ENCODE measurements around the gene AKT1S1. TPM values are rescaled to one million over a fixed set of nuclear protein-coding genes. Genes with fewer than 3 reads are reported as not detected.

The AKT1S1 gene
- total RNA-seq, 2 experiments from 2014 or later = 15.1 to 15.8 TPM

DNA sequence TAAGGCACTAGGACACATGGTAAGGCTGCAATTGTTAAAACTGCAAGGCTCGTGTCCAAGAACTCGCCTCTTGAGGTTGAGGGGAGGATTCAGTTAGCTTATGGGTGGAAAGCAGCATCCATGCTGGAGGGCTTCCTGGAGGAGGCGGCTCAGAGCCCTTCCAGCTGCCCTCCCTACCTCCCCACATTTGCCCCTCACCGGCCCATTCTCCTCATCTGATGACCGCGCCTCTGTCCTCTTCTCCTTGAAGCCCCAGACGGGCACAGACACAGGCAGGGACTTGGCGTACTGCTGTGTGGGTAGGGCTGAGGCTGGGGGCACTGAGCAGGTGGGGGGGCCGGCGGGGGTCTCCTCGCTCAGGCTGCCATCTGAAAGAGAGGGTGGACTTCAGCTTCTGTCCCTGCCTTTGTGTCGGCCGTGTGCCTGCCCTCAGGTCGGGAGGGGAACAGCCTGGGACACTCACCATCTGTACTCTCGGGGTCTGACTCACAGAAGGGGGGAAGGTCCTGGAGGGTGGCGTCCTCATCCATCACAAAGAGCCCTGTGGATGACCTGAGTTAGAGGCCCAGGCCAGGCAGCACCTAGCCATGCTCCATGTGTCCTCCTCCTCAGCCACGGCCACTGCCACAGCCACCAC lies 5.7 kb downstream of the AKT1S1 start:
- TF ChIP-seq, protein P1, sequence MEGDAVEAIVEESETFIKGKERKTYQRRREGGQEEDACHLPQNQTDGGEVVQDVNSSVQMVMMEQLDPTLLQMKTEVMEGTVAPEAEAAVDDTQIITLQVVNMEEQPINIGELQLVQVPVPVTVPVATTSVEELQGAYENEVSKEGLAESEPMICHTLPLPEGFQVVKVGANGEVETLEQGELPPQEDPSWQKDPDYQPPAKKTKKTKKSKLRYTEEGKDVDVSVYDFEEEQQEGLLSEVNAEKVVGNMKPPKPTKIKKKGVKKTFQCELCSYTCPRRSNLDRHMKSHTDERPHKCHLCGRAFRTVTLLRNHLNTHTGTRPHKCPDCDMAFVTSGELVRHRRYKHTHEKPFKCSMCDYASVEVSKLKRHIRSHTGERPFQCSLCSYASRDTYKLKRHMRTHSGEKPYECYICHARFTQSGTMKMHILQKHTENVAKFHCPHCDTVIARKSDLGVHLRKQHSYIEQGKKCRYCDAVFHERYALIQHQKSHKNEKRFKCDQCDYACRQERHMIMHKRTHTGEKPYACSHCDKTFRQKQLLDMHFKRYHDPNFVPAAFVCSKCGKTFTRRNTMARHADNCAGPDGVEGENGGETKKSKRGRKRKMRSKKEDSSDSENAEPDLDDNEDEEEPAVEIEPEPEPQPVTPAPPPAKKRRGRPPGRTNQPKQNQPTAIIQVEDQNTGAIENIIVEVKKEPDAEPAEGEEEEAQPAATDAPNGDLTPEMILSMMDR (IDR thresholded peaks at IDR 0.05) = no peak
- CTCF ChIA-PET = no interaction called here
- ATAC-seq (ENCODE audit: poor library complexity) (no peak), DNase-seq (no peak)
- no peaks in the 10 kb centered on the region for H3K27me3 ChIP-seq (ENCODE audit: control insufficient read depth in 1 of 2, insufficient read depth in 2 of 2, low read length in 2 of 2)
- peaks cover 4% of the 10 kb centered on the region for H3K36me3 ChIP-seq (ENCODE audit: insufficient read depth, low read length)
- Mint-ChIP-seq H3K36me3 (ENCODE audit: low read depth) (peaks cover 7% of the 10 kb centered on the region), H3K27ac (peak overlapping the region; percentile 40), H3K27me3 (no peaks in the 10 kb centered on the region), H3K4me1 (ENCODE audit: low read depth) (peaks cover 31% of the 10 kb centered on the region), H3K9me3 (no peaks in the 10 kb centered on the region), H3K4me3 (peak overlapping the region; percentile 78)
- no peak overlapping the region for H3K4me3 ChIP-seq (ENCODE audit: low read length)
- H3K27ac ChIP-seq (ENCODE audit: low read depth in 1 of 2, low read length in 2 of 2) = no peak overlapping the region
- intact Hi-C loops (cut with DNase I, micrococcal nuclease) = loop anchor here in 1 of 2 experiments (10.0 kb wide), 1 partner anchor 1237 kb away; the partner anchor contains the start of gene DBP
- peaks cover 60% of the 10 kb centered on the region for H3K4me1 ChIP-seq (ENCODE audit: insufficient read depth, low read length)
- H3K9me3 ChIP-seq (ENCODE audit: control insufficient read depth in 1 of 2, insufficient read depth in 1 of 2, low read length in 2 of 2) = peaks cover 0 to 7% of the 10 kb centered on the region in 2 experiments
- POLR2A ChIA-PET = no interaction called here

DNA sequence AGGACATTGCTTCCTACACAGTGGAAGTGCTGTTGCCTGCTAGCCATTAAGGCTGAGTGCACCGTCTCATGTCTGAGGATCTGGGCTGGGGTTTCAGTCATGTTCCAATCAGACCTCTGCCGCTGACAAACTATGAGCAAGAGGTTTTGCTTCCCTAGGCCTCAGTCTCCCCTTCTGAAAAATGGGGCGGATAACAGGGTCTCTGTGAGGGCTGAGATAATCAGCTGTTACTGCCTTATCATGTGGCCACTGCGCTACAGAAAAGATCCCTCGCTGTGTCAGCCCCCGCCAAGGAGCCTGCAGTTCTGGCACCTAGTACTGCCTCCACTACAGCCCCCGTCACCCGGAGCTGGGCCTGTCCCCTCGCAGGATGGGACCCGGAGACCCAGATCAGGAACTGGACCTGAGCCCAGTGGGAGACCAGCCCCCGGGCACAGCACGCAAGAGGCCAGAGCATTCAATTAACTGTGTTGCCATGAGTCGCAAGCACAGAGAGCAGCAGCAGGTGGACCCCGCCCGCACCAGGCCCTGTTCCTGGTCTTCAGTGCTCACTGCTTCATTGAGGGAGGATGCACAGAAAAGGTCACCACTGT lies 6.8 kb downstream of the AKT1S1 start:
- Mint-ChIP-seq H3K36me3 (ENCODE audit: low read depth) (peaks cover 17% of the 10 kb centered on the region), H3K27me3 (no peaks in the 10 kb centered on the region), H3K27ac (no peak overlapping the region), H3K4me3 (peak overlapping the region; percentile 78), H3K4me1 (ENCODE audit: low read depth) (peaks cover 36% of the 10 kb centered on the region), H3K9me3 (no peaks in the 10 kb centered on the region)
- H3K4me1 ChIP-seq (ENCODE audit: insufficient read depth, low read length) = peaks cover 64% of the 10 kb centered on the region
- TF ChIP-seq, protein P1 (IDR thresholded peaks at IDR 0.05) = no peak
- peaks cover 0 to 7% of the 10 kb centered on the region in 2 experiments for H3K9me3 ChIP-seq (ENCODE audit: control insufficient read depth in 1 of 2, insufficient read depth in 1 of 2, low read length in 2 of 2)
- DNase-seq = no peak
- peak overlapping the region; percentile 68 to 76 for H3K27ac ChIP-seq (ENCODE audit: low read depth in 1 of 2, low read length in 2 of 2)
- ATAC-seq (ENCODE audit: poor library complexity) = no peak
- POLR2A ChIA-PET = interaction anchor here (0.9 to 4.4 kb wide), 3 partner anchors 15 to 57 kb away, joined by 3 to 75 read pairs (median 14); partner anchors contain the start of genes FUZ and PTOV1
- intact Hi-C loops (cut with DNase I, micrococcal nuclease) = loop anchor here in 1 of 2 experiments (10.0 kb wide), 1 partner anchor 1236 kb away; the partner anchor contains the start of gene DBP
- CTCF ChIA-PET = no interaction called here
- H3K4me3 ChIP-seq (ENCODE audit: low read length) = peak overlapping the region; percentile 61
- H3K36me3 ChIP-seq (ENCODE audit: insufficient read depth, low read length) = peaks cover 4% of the 10 kb centered on the region
- H3K27me3 ChIP-seq (ENCODE audit: control insufficient read depth in 1 of 2, insufficient read depth in 2 of 2, low read length in 2 of 2) = no peaks in the 10 kb centered on the region

DNA sequence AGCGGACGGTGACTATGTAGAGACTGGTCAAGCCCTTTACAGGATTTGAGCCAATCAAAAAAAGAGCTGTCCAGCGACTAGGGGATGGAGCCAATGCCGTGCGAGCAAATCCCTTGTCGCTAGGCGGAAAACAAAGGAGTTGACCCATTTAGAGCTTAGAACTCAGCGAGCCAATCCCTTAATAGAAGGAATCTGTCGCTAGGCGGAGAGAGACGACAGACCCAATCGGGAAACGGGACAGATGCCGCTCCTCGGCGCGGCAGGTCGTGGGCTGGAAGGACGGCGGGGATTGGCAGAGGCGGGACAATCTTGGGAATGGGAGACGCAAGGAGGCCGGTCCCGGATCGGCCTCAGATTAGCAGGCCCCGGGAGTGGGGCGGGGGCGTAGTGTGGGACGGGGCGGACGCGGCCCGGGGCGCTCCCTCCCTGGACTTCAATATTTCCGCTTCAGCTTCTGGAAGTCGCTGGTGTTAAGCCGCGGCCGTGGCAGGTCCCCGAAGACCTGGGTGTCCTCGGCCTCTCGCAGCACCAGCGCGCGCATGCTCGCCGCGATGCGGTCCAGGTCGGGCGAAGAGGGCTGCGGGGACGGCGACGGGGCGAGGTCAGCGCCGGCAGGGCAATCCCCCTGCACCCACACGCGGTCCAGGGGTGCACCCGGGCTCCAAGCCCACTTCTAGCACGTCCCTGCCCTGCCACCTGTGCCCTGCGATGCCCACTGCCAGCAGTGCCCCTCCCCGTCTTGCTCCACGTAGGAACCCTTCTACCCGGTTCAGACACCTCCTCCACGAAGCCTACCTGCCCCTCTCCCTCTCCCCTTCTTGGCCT lies 7.5 kb downstream of the AKT1S1 start:
- ATAC-seq (ENCODE audit: poor library complexity) (peak; percentile 77), DNase-seq (peak; percentile 78 to 98 (median 86))
- peak overlapping the region; percentile 61 for H3K4me3 ChIP-seq (ENCODE audit: low read length)
- H3K27me3 Mint-ChIP-seq = no peaks in the 10 kb centered on the region
- H3K27ac ChIP-seq (ENCODE audit: low read depth in 1 of 2, low read length in 2 of 2) = peak overlapping the region; percentile 68 to 76
- no peak overlapping the region for H3K27ac Mint-ChIP-seq
- CTCF ChIA-PET = interaction anchor here (1.0 kb wide), 2 partner anchors 19 to 152 kb away, joined by 4 read pairs; partner anchors contain the start of gene PTOV1
- no peaks in the 10 kb centered on the region for H3K27me3 ChIP-seq (ENCODE audit: control insufficient read depth in 1 of 2, insufficient read depth in 2 of 2, low read length in 2 of 2)
- H3K4me1 Mint-ChIP-seq (ENCODE audit: low read depth) = peaks cover 35% of the 10 kb centered on the region
- no peaks in the 10 kb centered on the region for H3K9me3 Mint-ChIP-seq
- TF ChIP-seq, protein P1 (IDR thresholded peaks at IDR 0.05) = no peak
- H3K9me3 ChIP-seq (ENCODE audit: control insufficient read depth in 1 of 2, insufficient read depth in 1 of 2, low read length in 2 of 2) = peaks cover 0 to 7% of the 10 kb centered on the region in 2 experiments
- H3K36me3 ChIP-seq (ENCODE audit: insufficient read depth, low read length) = peaks cover 9% of the 10 kb centered on the region
- H3K4me3 Mint-ChIP-seq = peak overlapping the region; percentile 78
- peaks cover 24% of the 10 kb centered on the region for H3K36me3 Mint-ChIP-seq (ENCODE audit: low read depth)
- POLR2A ChIA-PET = interaction anchor here (0.6 to 5.2 kb wide), 19 partner anchors 7 to 876 kb away, joined by 3 to 75 read pairs (median 4); partner anchors contain the start of genes AKT1S1, AP2A1, ATF5 and FUZ
- intact Hi-C loops (cut with DNase I, micrococcal nuclease) = loop anchor here (2.0 to 10.0 kb wide), 3 partner anchors 19 to 1235 kb away; partner anchors contain the start of genes DBP (in 1 of the 2) and PTOV1 (in 1 of the 2)
- peaks cover 67% of the 10 kb centered on the region for H3K4me1 ChIP-seq (ENCODE audit: insufficient read depth, low read length)
